HepG2 (cell line): ENCODE measurements around the gene C1QTNF6. TPM values are rescaled to one million over a fixed set of nuclear protein-coding genes. Genes with fewer than 3 reads are reported as not detected.

Source experiments
- ATF7 ChIP-seq, 2 experiments: fragments of 450-650 bp in 1 of 2; sonication (generic) in 1 of 2; formaldehyde crosslinking in 1 of 2; IDR thresholded peaks; 2 replicates each; pipeline versions ENCODE4 v1.4.0 to v1.6.1; 2016 to 2020; ENCODE audit warnings: antibody characterized with exemption in 1 of 2, mild to moderate bottlenecking in 1 of 2, missing genetic modification reagents in 1 of 2
- HIVEP1 ChIP-seq: sonication (generic); formaldehyde crosslinking; IDR thresholded peaks from 2 replicates; pipeline ENCODE4 v1.4.0; 2020; ENCODE audit warnings: mild to moderate bottlenecking, missing genetic modification reagents
- LCORL ChIP-seq, 2 experiments: fragments of 450-650 bp in 1 of 2; sonication (generic) in 1 of 2; formaldehyde crosslinking in 1 of 2; IDR thresholded peaks; 2 replicates each; pipeline versions ENCODE4 v1.5.0 to v1.6.1; 2017 to 2020; ENCODE audit warnings: antibody characterized with exemption in 1 of 2, missing genetic modification reagents in 1 of 2
- MEIS1 ChIP-seq: sonication (generic); formaldehyde crosslinking; IDR thresholded peaks from 2 replicates; pipeline ENCODE4 v1.9.0; 2021; ENCODE audit warnings: mild to moderate bottlenecking, missing genetic modification reagents, moderate library complexity, borderline replicate concordance
- MIER2 ChIP-seq: IDR thresholded peaks from 2 replicates; pipeline ENCODE4 v1.6.1; 2016; ENCODE audit warnings: missing biosample characterization, missing genetic modification reagents
- NR2C2 ChIP-seq: sonication (generic); formaldehyde crosslinking; IDR thresholded peaks from 2 replicates; pipeline ENCODE4 v1.4.0; 2020; ENCODE audit warnings: missing genetic modification reagents, mild to moderate bottlenecking, moderate library complexity, borderline replicate concordance
- PHF20 ChIP-seq: sonication (generic); formaldehyde crosslinking; IDR thresholded peaks from 2 replicates; pipeline ENCODE4 v1.5.0; 2020; ENCODE audit warnings: mild to moderate bottlenecking, missing genetic modification reagents
- RXRB ChIP-seq: IDR thresholded peaks from 2 replicates; pipeline ENCODE4 v1.6.1; 2016; ENCODE audit warnings: borderline replicate concordance, missing genetic modification reagents, missing compliant biosample characterization
- ZNF276 ChIP-seq: sonication (generic); formaldehyde crosslinking; IDR thresholded peaks from 2 replicates; pipeline ENCODE4 v1.4.0; 2020; ENCODE audit warnings: mild to moderate bottlenecking, low read depth, missing genetic modification reagents
- ZNF556 ChIP-seq: sonication (generic); formaldehyde crosslinking; IDR thresholded peaks from 2 replicates; pipeline ENCODE4 v1.4.0; 2020; ENCODE audit warnings: mild to moderate bottlenecking, missing genetic modification reagents, borderline replicate concordance
- ZNF788 ChIP-seq: sonication (generic); formaldehyde crosslinking; IDR thresholded peaks from 2 replicates; pipeline ENCODE4 v1.5.0; 2020; ENCODE audit warnings: mild to moderate bottlenecking, missing genetic modification reagents, borderline replicate concordance
- polyA plus RNA-seq, 8 experiments: library from polyadenylated mRNA; depleted of rRNA in 3 of 8; stranded (reverse) in 7 of 8; unstranded in 1 of 8; fragments of >200 nt; fragmentation: Illumina TruSeq in 4 of 8; extraction: Trizol in 4 of 8; gene quantifications; 2 replicates each; pipeline versions ENCODE4 v1.2.1 to v1.2.3, GENCODE V29; 2011 to 2016; ENCODE audit warnings: low read depth in 4 of 8, missing spikeins in 1 of 8, mixed read lengths in 1 of 8; ENCODE audit not compliant: insufficient read depth in 1 of 8
- total RNA-seq, 5 experiments: library from RNA; depleted of rRNA; stranded (reverse); fragments of >200 nt; fragmentation: Illumina TruSeq; extraction: Trizol; gene quantifications; 2 replicates each; pipeline ENCODE4 v1.2.3, GENCODE V29; 2016; ENCODE audit warnings: low read depth in 1 of 5
- TF ChIP-seq, protein P1 (sequence below): sonication (generic); formaldehyde crosslinking; conservative IDR thresholded peaks from 2 replicates; pipeline ENCODE4 v1.4.0; 2020; ENCODE audit warnings: mild to moderate bottlenecking, missing genetic modification reagents, moderate library complexity
- TF ChIP-seq, protein P2 (sequence below): sonication (generic); formaldehyde crosslinking; IDR thresholded peaks from 2 replicates; pipeline ENCODE4 v1.5.0; 2020; ENCODE audit warnings: mild to moderate bottlenecking, missing genetic modification reagents, borderline replicate concordance

C1QTNF6 gene
- total and polyA plus RNA-seq, 2 of the 13 experiments (the other 11 are each of a cell fraction or from before 2014, with no cell fraction given): 2.7 to 6.9 TPM

- TF ChIP-seq LCORL (IDR thresholded peaks at IDR 0.05) (no peak), LCORL (CRISPR knock-in tag; IDR thresholded peaks at IDR 0.05) (peak; percentile 100), NR2C2 (CRISPR knock-in tag) (peak; percentile 60), ZNF556 (CRISPR knock-in tag) (peak; percentile 53; the same call in 1 of the 2 replicates), MIER2 (CRISPR knock-in tag) (peak; percentile 75; the same call in 1 of the 2 replicates), ZNF276 (CRISPR knock-in tag) (peak; percentile 42; the same call in 1 of the 2 replicates), MEIS1 (CRISPR knock-in tag) (0 out of 2 replicates have a peak, but pooled peaks have one; percentile 74), PHF20 (CRISPR knock-in tag) (no peak), RXRB (peak; percentile 35; the same call in 1 of the 2 replicates), ZNF788 (CRISPR knock-in tag) (peak; percentile 80; the same call in 1 of the 2 replicates), HIVEP1 (CRISPR knock-in tag) (peak; percentile 83), ATF7 (IDR thresholded peaks at IDR 0.05) (no peak), ATF7 (CRISPR knock-in tag; IDR thresholded peaks at IDR 0.05) (0 out of 2 replicates have a peak, but pooled peaks have one; percentile 56)
- TF ChIP-seq, protein P1, sequence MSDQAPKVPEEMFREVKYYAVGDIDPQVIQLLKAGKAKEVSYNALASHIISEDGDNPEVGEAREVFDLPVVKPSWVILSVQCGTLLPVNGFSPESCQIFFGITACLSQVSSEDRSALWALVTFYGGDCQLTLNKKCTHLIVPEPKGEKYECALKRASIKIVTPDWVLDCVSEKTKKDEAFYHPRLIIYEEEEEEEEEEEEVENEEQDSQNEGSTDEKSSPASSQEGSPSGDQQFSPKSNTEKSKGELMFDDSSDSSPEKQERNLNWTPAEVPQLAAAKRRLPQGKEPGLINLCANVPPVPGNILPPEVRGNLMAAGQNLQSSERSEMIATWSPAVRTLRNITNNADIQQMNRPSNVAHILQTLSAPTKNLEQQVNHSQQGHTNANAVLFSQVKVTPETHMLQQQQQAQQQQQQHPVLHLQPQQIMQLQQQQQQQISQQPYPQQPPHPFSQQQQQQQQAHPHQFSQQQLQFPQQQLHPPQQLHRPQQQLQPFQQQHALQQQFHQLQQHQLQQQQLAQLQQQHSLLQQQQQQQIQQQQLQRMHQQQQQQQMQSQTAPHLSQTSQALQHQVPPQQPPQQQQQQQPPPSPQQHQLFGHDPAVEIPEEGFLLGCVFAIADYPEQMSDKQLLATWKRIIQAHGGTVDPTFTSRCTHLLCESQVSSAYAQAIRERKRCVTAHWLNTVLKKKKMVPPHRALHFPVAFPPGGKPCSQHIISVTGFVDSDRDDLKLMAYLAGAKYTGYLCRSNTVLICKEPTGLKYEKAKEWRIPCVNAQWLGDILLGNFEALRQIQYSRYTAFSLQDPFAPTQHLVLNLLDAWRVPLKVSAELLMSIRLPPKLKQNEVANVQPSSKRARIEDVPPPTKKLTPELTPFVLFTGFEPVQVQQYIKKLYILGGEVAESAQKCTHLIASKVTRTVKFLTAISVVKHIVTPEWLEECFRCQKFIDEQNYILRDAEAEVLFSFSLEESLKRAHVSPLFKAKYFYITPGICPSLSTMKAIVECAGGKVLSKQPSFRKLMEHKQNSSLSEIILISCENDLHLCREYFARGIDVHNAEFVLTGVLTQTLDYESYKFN (CRISPR knock-in tag): peak; percentile 84
- TF ChIP-seq, protein P2, sequence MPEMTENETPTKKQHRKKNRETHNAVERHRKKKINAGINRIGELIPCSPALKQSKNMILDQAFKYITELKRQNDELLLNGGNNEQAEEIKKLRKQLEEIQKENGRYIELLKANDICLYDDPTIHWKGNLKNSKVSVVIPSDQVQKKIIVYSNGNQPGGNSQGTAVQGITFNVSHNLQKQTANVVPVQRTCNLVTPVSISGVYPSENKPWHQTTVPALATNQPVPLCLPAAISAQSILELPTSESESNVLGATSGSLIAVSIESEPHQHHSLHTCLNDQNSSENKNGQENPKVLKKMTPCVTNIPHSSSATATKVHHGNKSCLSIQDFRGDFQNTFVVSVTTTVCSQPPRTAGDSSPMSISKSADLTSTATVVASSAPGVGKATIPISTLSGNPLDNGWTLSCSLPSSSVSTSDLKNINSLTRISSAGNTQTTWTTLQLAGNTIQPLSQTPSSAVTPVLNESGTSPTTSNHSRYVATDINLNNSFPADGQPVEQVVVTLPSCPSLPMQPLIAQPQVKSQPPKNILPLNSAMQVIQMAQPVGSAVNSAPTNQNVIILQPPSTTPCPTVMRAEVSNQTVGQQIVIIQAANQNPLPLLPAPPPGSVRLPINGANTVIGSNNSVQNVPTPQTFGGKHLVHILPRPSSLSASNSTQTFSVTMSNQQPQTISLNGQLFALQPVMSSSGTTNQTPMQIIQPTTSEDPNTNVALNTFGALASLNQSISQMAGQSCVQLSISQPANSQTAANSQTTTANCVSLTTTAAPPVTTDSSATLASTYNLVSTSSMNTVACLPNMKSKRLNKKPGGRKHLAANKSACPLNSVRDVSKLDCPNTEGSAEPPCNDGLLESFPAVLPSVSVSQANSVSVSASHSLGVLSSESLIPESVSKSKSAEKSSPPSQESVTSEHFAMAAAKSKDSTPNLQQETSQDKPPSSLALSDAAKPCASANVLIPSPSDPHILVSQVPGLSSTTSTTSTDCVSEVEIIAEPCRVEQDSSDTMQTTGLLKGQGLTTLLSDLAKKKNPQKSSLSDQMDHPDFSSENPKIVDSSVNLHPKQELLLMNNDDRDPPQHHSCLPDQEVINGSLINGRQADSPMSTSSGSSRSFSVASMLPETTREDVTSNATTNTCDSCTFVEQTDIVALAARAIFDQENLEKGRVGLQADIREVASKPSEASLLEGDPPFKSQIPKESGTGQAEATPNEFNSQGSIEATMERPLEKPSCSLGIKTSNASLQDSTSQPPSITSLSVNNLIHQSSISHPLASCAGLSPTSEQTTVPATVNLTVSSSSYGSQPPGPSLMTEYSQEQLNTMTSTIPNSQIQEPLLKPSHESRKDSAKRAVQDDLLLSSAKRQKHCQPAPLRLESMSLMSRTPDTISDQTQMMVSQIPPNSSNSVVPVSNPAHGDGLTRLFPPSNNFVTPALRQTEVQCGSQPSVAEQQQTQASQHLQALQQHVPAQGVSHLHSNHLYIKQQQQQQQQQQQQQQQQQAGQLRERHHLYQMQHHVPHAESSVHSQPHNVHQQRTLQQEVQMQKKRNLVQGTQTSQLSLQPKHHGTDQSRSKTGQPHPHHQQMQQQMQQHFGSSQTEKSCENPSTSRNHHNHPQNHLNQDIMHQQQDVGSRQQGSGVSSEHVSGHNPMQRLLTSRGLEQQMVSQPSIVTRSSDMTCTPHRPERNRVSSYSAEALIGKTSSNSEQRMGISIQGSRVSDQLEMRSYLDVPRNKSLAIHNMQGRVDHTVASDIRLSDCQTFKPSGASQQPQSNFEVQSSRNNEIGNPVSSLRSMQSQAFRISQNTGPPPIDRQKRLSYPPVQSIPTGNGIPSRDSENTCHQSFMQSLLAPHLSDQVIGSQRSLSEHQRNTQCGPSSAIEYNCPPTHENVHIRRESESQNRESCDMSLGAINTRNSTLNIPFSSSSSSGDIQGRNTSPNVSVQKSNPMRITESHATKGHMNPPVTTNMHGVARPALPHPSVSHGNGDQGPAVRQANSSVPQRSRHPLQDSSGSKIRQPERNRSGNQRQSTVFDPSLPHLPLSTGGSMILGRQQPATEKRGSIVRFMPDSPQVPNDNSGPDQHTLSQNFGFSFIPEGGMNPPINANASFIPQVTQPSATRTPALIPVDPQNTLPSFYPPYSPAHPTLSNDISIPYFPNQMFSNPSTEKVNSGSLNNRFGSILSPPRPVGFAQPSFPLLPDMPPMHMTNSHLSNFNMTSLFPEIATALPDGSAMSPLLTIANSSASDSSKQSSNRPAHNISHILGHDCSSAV: no peak
These were observed 8.7 kb upstream of the C1QTNF6 start (continued) for GRCh38 chr22:37196539-37197450.
